GM12864 (cell line): ENCODE measurements around the gene MRE11.

Experiments
- DNase-seq: peaks from one replicate; pipeline ENCODE4 v3.0.0-alpha.2; 2011; ENCODE audit warnings: low read depth
- H3K4me3 ChIP-seq: 2 replicates; pipeline ENCODE4 v1.5.1; 2011; ENCODE audit warnings: mild to moderate bottlenecking, low read depth, low read length, control low read depth
- TF ChIP-seq, protein P1 (sequence below): IDR thresholded peaks from 2 replicates; pipeline ENCODE4 v1.5.1; 2011; ENCODE audit warnings: low read depth, mild to moderate bottlenecking, moderate library complexity, low read length, control low read depth, inconsistent platforms; ENCODE audit errors: missing control alignments

MRE11 gene

DNA sequence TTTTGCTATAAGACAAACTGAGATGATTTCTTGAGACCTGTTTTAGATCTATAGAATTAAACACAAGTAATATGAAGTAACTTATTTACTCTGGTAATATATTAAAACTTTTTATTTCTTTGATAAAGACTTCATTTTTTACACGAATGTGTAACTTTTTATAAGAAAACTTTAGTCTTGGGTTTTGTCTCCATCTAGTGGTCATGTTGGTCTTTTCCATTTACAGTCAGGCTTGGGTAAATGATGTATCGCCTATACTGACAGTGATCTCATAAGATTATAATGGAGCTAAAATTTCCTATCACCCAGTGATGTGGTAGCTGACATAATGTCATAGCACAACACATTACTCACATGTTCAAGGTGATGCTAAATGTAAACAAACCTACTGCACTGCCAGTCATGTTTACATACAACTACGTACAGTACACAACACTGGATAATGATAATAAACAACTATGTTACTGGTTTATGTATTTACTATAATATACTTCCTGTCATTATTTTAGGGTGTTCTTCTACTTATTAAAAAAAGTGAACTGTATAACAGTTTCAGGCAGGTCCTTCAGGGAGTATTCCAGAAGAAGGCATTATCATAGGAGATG is 11.1 kb upstream of the MRE11 start:
- H3K4me3 ChIP-seq: no peak overlapping the region
- DNase-seq: no peak
- TF ChIP-seq, protein P1, sequence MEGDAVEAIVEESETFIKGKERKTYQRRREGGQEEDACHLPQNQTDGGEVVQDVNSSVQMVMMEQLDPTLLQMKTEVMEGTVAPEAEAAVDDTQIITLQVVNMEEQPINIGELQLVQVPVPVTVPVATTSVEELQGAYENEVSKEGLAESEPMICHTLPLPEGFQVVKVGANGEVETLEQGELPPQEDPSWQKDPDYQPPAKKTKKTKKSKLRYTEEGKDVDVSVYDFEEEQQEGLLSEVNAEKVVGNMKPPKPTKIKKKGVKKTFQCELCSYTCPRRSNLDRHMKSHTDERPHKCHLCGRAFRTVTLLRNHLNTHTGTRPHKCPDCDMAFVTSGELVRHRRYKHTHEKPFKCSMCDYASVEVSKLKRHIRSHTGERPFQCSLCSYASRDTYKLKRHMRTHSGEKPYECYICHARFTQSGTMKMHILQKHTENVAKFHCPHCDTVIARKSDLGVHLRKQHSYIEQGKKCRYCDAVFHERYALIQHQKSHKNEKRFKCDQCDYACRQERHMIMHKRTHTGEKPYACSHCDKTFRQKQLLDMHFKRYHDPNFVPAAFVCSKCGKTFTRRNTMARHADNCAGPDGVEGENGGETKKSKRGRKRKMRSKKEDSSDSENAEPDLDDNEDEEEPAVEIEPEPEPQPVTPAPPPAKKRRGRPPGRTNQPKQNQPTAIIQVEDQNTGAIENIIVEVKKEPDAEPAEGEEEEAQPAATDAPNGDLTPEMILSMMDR: peak; percentile 37

DNA sequence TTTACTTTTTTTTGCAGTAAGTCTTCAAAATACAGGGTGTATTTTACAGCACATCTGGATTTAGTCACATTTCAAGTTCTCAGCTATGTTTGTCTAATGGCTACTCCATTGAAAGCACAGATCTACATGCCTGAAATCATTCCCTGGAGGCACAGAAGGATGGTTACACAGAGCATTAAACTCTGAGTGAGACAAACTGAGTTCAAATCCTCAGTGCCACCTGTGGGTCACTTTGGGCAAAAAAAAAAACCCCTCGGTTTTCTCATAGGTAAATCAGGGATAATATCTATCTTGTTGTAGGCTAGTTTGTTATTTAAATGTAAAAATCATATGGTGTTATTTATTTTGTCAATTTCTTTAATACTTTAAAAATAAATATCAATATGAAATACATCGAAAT is 7.9 kb upstream of the MRE11 start:
- H3K4me3 ChIP-seq: no peak overlapping the region
- DNase-seq: no peak
- TF ChIP-seq, protein P1: no peak

DNA sequence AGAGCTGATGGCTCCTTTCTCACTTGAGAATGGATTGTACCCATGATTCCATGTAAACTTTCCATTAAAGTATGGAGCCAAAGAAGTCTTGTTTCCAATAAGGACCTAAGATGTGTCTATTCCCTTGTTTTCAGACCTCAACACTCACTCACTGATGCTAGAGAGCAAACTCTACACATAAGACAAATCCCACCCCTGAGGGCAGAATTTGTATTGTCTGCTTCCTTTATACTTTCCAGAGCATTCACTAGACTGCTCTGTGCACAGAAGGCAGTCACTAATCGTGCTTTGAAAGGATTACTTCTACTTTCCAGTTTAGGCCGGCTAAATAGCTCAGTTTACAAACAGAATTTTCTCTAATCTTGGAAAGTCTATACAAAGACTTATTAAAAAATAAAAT is 6.5 kb upstream of the MRE11 start:
- DNase-seq: no peak
- TF ChIP-seq, protein P1: no peak
- H3K4me3 ChIP-seq: no peak overlapping the region

DNA sequence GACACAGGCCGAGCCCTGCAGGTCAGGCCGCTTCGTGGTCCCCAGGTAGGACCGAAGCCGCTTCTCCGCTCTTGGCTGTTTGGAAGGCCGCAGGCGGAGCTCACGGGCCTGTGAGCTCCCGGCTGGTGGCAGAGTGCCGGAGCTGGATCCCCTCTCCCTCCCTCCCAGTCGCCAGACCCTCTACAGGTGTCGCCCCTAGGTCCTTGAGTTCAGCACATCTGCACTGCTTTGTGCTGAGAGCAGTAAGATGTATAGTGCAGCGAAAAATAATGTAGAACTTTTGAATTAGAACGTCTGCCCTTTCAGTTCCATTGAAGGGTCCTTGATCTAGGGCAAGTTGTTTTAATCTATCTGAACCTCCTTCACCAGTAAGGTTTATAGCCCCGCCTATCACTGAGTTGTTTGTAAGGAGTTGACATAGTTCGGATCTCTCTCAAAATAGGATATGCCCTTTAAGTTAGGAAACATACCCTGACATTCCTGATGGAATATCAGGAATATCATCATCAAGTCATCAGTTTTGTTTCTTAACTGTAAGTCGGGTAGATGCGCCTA is 559 bp upstream of the MRE11 start:
- no peak for DNase-seq
- TF ChIP-seq, protein P1: no peak
- H3K4me3 ChIP-seq: peak overlapping the region; percentile 92

DNA sequence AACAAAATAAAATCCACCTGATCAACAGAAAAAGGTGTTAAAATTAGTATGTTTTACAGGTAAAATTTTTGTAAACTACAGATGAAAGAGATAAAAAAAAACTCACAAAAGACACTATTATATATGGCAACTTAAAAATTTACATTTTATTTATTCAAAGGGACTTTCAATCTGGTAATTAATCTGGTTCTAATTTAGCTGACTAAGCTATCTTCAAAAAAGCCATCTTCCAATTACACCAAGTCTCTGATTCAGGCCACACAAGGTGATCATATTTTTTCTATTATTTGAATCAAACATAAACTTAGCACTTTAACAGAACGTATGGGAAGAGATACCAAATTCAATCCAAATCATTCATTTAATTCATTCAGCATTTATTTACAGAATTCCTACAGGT is 7.6 kb downstream of the MRE11 start:
- no peak for DNase-seq
- TF ChIP-seq, protein P1: no peak

DNA sequence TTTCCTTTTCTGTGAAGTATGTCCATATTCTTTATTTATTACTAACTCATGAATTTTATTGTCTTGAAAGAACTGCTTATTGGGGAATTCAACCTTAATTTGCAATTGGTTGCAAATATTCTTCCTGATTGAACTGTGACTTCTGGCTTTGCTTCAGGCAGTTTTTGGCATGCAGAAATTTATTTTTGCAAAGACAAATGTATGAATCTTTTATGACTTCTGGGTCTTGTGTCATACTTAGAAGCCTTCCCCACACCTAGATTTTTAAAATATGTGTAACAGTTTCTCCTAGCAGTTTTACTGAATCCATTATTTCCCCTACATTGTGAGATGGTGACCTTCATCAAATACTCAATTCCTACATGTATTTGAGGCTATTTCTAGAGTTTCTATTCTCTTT is 12.3 kb downstream of the MRE11 start:
- no peak overlapping the region for H3K4me3 ChIP-seq
- DNase-seq: no peak
- TF ChIP-seq, protein P1: no peak

More for the DNA sequence above, 7.6 kb downstream of the MRE11 start:
- H3K4me3 ChIP-seq: no peak overlapping the region

DNA sequence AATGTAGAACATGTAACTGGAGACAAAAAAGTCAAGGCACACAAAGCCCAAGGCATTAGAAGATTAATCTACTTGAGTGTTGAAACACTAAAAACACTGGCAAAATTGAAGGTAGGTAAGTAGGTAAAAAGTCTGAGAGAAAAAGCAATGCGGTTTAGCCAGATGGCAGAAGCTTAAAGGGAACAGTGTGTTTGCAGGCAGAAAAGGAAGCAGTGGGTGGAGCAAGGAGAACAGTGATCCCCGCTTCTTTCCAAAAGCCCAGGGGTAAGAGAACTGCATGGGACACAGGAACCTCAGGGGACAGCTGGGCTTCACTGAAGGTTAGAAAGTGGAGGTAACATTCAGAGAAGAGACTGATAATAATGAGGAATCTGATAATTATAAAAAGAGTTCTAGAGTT is 16.0 kb downstream of the MRE11 start:
- TF ChIP-seq, protein P1: no peak
- no peak for DNase-seq
- no peak overlapping the region for H3K4me3 ChIP-seq
